K562 (cell line): ENCODE measurements around the gene AKT1S1. TPM values are rescaled to one million over a fixed set of nuclear protein-coding genes. Genes with fewer than 3 reads are reported as not detected.

Source experiments
- BCL6 ChIP-seq: fragments of 250-450 bp; sonication (Bioruptor Pico); IDR thresholded peaks from 2 replicates; pipeline ENCODE4 v1.4.0; 2020
- C11orf30 ChIP-seq: fragments of 450-650 bp; IDR thresholded peaks from 2 replicates; pipeline ENCODE4 v1.6.1; 2016; ENCODE audit warnings: low read depth, mild to moderate bottlenecking
- GATA2 ChIP-seq: sonication (generic); formaldehyde crosslinking; IDR thresholded peaks from 2 replicates; pipeline ENCODE4 v1.4.0; 2020; ENCODE audit warnings: mild to moderate bottlenecking, missing genetic modification reagents
- KDM1A ChIP-seq, 2 experiments: fragments of 450-650 bp; IDR thresholded peaks; 2 replicates each; pipeline ENCODE4 v1.6.1; 2016; ENCODE audit warnings: mild to moderate bottlenecking in 2 of 2
- MCM7 ChIP-seq, 2 experiments: fragments of 450-650 bp; IDR thresholded peaks; 2 replicates each; pipeline ENCODE4 v1.6.1; 2016 to 2018
- NFATC3 ChIP-seq: fragments of 450-650 bp; IDR thresholded peaks from 2 replicates; pipeline ENCODE4 v1.6.1; 2017; ENCODE audit warnings: mild to moderate bottlenecking
- NR4A1 ChIP-seq, 2 experiments: fragments of 250-450 bp in 1 of 2; fragments of 450-650 bp in 1 of 2; sonication (Bioruptor Pico) in 1 of 2; IDR thresholded peaks; 2 replicates each; pipeline versions ENCODE4 v1.4.0 to v1.6.1; 2016 to 2020; ENCODE audit warnings: mild to moderate bottlenecking in 2 of 2, missing compliant biosample characterization in 1 of 2, missing genetic modification characterization in 1 of 2, moderate library complexity in 1 of 2
- PPARD ChIP-seq: fragments of 250-450 bp; sonication (Bioruptor Pico); IDR thresholded peaks from 2 replicates; pipeline ENCODE4 v1.8.0; 2022; ENCODE audit warnings: inconsistent platforms, mild to moderate bottlenecking, moderate library complexity
- PRMT5 ChIP-seq: sonication (generic); formaldehyde crosslinking; IDR thresholded peaks from 2 replicates; pipeline ENCODE4 v1.5.0; 2020; ENCODE audit warnings: missing genetic modification reagents
- PYGO2 ChIP-seq: fragments of 450-650 bp; IDR thresholded peaks from 2 replicates; pipeline ENCODE4 v1.6.1; 2016; ENCODE audit warnings: mild to moderate bottlenecking, missing genetic modification characterization, moderate library complexity, missing compliant biosample characterization
- SP2 ChIP-seq: IDR thresholded peaks from 2 replicates; pipeline ENCODE4 v1.6.1; 2011; ENCODE audit warnings: mild to moderate bottlenecking, low read depth, low read length, moderate library complexity; ENCODE audit not compliant: poor library complexity, severe bottlenecking; ENCODE audit errors: extremely low read depth
- WHSC1 ChIP-seq: IDR thresholded peaks from one replicate; pipeline ENCODE4 v1.6.1; 2012; ENCODE audit warnings: low read length, control low read depth, inconsistent platforms
- XRCC4 ChIP-seq: IDR thresholded peaks from one replicate; pipeline ENCODE4 v1.6.1; 2011; ENCODE audit not compliant: insufficient read depth, insufficient read length; ENCODE audit errors: extremely low read depth
- ZNF239 ChIP-seq: fragments of 250-450 bp; sonication (Bioruptor Pico); IDR thresholded peaks from 2 replicates; pipeline ENCODE4 v1.4.0; 2020; ENCODE audit warnings: mild to moderate bottlenecking
- polyA plus RNA-seq, 8 experiments: library from polyadenylated mRNA; depleted of rRNA in 4 of 8; stranded (reverse) in 5 of 8; unstranded in 3 of 8; fragments of >200 nt; fragmentation: Nextera tagmentation in 2 of 8; fragmentation: Illumina TruSeq in 1 of 8; extraction: Ambion mirVana in 2 of 8; extraction: Trizol in 1 of 8; gene quantifications; 2 replicates each; pipeline versions ENCODE4 v1.2.1 to v1.2.3, GENCODE V29; 2011 to 2014; ENCODE audit warnings: inconsistent platforms in 1 of 8, missing spikeins in 1 of 8
- total RNA-seq, 7 experiments: library from RNA; depleted of rRNA in 6 of 7; stranded (reverse); fragments of >200 nt in 6 of 7; fragmentation: Illumina TruSeq in 2 of 7; extraction: Trizol in 2 of 7; gene quantifications; 2 replicates each; pipeline versions ENCODE4 v1.2.1 to v1.2.3, GENCODE V29; 2011 to 2021; ENCODE audit warnings: low replicate concordance in 1 of 7
- TF ChIP-seq, protein P1 (sequence below): sonication (generic); formaldehyde crosslinking; IDR thresholded peaks from 2 replicates; pipeline ENCODE4 v1.8.1; 2022; ENCODE audit warnings: missing genetic modification reagents
- TF ChIP-seq, protein P2 (sequence below): fragments of 450-650 bp; IDR thresholded peaks from 2 replicates; pipeline ENCODE4 v1.6.1; 2017; ENCODE audit warnings: antibody characterized with exemption, mild to moderate bottlenecking
- TF ChIP-seq, protein P3 (sequence below): fragments of 450-650 bp; IDR thresholded peaks from 2 replicates; pipeline ENCODE4 v1.7.1; 2018; ENCODE audit warnings: mild to moderate bottlenecking, low read depth; ENCODE audit not compliant: partially characterized antibody
- TF ChIP-seq, protein P4 (sequence below): fragments of 250-450 bp; sonication (Bioruptor Pico); IDR thresholded peaks from 2 replicates; pipeline ENCODE4 v1.8.0; 2021; ENCODE audit warnings: mild to moderate bottlenecking, moderate library complexity

AKT1S1 gene
- total and polyA plus RNA-seq, 9 of the 15 experiments (the other 6 are each of a cell fraction or from before 2014, with no cell fraction given): 1.2 to 50.3 (median 17.1) TPM

DNA sequence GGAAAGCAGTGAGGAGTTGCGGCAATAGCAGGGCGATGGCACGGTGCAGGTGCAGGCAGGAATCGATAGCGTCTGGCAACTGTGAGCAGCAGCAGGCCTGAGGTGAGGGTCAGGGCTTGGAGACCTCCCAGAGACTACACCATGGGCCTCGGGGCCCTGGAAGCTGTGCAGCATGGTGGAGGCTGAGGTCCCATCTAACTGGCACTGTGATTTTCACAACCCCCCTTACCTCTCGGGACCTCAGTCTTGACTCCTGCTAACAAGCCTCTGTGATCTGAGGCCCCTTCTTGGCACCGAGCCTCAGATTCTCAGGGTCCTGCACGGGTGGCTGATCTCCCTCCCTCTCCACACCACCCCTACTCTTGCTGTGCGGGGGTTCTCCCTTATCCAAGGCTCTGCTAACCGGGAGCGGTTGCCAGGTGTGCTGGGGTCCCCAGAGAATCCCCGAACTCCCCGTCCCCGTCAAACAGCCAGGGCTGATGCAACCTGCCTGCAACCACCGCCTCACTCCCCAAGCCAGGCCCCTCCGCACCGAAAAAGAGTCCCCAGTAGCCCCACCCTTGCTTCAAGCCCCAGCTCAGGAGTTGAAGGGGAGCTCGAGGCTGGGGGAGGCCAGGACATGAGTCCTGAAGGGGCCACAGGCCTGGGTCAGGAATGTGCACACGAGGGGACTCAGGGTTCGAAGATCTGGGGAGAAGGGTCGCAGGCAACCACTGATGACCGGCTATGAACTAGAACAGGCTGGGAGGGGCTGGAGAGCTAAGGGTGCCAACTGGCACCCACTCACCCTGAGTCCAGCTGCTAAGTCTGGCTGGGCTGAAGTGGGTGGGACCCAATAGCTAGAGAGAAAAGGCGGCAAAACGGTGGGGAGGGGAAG lies 47.1 kb upstream of the AKT1S1 start (continued):
- TF ChIP-seq, protein P1, sequence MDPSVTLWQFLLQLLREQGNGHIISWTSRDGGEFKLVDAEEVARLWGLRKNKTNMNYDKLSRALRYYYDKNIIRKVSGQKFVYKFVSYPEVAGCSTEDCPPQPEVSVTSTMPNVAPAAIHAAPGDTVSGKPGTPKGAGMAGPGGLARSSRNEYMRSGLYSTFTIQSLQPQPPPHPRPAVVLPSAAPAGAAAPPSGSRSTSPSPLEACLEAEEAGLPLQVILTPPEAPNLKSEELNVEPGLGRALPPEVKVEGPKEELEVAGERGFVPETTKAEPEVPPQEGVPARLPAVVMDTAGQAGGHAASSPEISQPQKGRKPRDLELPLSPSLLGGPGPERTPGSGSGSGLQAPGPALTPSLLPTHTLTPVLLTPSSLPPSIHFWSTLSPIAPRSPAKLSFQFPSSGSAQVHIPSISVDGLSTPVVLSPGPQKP (CRISPR knock-in tag): no peak
- TF ChIP-seq ZNF239 (CRISPR knock-in tag) (peak; percentile 33), NR4A1 (CRISPR knock-in tag; IDR thresholded peaks at IDR 0.05) (no peak), NR4A1 (tag; IDR thresholded peaks at IDR 0.05) (peak; percentile 79), WHSC1 (no peak), C11orf30 (no peak), KDM1A (IDR thresholded peaks at IDR 0.05) (no peak), XRCC4 (no peak), PPARD (CRISPR knock-in tag) (no peak), GATA2 (CRISPR knock-in tag) (no peak), SP2 (no peak), NFATC3 (no peak), PRMT5 (0 out of 2 replicates have a peak, but pooled peaks have one; percentile 25), MCM7 (IDR thresholded peaks at IDR 0.05) (no peak), BCL6 (peak; percentile 62), PYGO2 (tag) (no peak)
- TF ChIP-seq, protein P2, sequence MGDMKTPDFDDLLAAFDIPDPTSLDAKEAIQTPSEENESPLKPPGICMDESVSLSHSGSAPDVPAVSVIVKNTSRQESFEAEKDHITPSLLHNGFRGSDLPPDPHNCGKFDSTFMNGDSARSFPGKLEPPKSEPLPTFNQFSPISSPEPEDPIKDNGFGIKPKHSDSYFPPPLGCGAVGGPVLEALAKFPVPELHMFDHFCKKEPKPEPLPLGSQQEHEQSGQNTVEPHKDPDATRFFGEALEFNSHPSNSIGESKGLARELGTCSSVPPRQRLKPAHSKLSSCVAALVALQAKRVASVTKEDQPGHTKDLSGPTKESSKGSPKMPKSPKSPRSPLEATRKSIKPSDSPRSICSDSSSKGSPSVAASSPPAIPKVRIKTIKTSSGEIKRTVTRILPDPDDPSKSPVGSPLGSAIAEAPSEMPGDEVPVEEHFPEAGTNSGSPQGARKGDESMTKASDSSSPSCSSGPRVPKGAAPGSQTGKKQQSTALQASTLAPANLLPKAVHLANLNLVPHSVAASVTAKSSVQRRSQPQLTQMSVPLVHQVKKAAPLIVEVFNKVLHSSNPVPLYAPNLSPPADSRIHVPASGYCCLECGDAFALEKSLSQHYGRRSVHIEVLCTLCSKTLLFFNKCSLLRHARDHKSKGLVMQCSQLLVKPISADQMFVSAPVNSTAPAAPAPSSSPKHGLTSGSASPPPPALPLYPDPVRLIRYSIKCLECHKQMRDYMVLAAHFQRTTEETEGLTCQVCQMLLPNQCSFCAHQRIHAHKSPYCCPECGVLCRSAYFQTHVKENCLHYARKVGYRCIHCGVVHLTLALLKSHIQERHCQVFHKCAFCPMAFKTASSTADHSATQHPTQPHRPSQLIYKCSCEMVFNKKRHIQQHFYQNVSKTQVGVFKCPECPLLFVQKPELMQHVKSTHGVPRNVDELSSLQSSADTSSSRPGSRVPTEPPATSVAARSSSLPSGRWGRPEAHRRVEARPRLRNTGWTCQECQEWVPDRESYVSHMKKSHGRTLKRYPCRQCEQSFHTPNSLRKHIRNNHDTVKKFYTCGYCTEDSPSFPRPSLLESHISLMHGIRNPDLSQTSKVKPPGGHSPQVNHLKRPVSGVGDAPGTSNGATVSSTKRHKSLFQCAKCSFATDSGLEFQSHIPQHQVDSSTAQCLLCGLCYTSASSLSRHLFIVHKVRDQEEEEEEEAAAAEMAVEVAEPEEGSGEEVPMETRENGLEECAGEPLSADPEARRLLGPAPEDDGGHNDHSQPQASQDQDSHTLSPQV: peak; percentile 81
- TF ChIP-seq, protein P3, sequence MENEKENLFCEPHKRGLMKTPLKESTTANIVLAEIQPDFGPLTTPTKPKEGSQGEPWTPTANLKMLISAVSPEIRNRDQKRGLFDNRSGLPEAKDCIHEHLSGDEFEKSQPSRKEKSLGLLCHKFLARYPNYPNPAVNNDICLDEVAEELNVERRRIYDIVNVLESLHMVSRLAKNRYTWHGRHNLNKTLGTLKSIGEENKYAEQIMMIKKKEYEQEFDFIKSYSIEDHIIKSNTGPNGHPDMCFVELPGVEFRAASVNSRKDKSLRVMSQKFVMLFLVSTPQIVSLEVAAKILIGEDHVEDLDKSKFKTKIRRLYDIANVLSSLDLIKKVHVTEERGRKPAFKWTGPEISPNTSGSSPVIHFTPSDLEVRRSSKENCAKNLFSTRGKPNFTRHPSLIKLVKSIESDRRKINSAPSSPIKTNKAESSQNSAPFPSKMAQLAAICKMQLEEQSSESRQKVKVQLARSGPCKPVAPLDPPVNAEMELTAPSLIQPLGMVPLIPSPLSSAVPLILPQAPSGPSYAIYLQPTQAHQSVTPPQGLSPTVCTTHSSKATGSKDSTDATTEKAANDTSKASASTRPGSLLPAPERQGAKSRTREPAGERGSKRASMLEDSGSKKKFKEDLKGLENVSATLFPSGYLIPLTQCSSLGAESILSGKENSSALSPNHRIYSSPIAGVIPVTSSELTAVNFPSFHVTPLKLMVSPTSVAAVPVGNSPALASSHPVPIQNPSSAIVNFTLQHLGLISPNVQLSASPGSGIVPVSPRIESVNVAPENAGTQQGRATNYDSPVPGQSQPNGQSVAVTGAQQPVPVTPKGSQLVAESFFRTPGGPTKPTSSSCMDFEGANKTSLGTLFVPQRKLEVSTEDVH: no peak
- TF ChIP-seq, protein P4, sequence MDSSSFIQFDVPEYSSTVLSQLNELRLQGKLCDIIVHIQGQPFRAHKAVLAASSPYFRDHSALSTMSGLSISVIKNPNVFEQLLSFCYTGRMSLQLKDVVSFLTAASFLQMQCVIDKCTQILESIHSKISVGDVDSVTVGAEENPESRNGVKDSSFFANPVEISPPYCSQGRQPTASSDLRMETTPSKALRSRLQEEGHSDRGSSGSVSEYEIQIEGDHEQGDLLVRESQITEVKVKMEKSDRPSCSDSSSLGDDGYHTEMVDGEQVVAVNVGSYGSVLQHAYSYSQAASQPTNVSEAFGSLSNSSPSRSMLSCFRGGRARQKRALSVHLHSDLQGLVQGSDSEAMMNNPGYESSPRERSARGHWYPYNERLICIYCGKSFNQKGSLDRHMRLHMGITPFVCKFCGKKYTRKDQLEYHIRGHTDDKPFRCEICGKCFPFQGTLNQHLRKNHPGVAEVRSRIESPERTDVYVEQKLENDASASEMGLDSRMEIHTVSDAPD (CRISPR knock-in tag): 0 out of 2 replicates have a peak, but pooled peaks have one; percentile 27
